ENCODE results near the gene DDX20. TPM values are rescaled to one million over a fixed set of nuclear protein-coding genes. Genes with fewer than 3 reads are reported as not detected.

The DDX20 gene
- total and polyA plus RNA-seq, 2 of the 8 experiments (the other 6 are each of a cell fraction or from before 2014, with no cell fraction given): 7.5 to 24.7 TPM

GRCh38 chr1:111727056-111727455, 28.6 kb upstream of the DDX20 start (continued):
- TF ChIP-seq CBX5 (IDR thresholded peaks at IDR 0.05; ENCODE audit: low read depth, low read length): no peak
- TF ChIP-seq BACH1 (IDR thresholded peaks at IDR 0.05; ENCODE audit: low read length): no peak
- no peak for TF ChIP-seq USF2 (IDR thresholded peaks at IDR 0.05; ENCODE audit: low read length)
- no peak for TF ChIP-seq RBBP5 (IDR thresholded peaks at IDR 0.05; ENCODE audit: borderline replicate concordance, low read depth, low read length)
- TF ChIP-seq TAF1 (IDR thresholded peaks at IDR 0.05; ENCODE audit: low read depth, low read length): no peak
- no peak for TF ChIP-seq EZH2 (IDR thresholded peaks at IDR 0.05; ENCODE audit: low read depth, low read length, severe bottlenecking)
- TF ChIP-seq BRCA1 (IDR thresholded peaks at IDR 0.05; ENCODE audit: low read depth, low read length): no peak
